ENCODE results near the gene CDX1.
A peak's percentile ranks its signal among the peaks of the same experiment; 100 is the strongest.

CDX1 gene

DNA sequence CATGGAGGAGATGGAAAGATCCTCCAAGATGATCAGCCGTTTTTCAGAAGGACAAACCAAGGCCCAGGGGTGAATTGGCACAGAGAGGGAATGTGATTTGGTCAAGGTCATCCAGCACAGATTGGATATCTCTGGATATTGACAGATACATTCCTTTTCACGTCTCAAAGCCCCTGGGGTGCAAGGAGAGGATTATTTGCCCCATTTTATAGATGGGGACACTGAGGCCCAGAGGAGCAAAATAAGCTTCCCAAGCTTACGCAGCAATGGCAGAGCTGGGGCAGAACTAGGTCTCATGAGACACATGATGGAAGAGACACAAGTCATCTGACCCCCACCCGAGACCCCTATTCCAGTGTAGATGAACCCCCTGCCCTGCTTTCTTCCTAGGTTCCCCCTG is 10.0 kb upstream of the CDX1 start:
- H3K4me3 ChIP-seq (ENCODE audit: control insufficient read depth, low read depth, low read length) = no peak overlapping the region
- TF ChIP-seq, protein P1, sequence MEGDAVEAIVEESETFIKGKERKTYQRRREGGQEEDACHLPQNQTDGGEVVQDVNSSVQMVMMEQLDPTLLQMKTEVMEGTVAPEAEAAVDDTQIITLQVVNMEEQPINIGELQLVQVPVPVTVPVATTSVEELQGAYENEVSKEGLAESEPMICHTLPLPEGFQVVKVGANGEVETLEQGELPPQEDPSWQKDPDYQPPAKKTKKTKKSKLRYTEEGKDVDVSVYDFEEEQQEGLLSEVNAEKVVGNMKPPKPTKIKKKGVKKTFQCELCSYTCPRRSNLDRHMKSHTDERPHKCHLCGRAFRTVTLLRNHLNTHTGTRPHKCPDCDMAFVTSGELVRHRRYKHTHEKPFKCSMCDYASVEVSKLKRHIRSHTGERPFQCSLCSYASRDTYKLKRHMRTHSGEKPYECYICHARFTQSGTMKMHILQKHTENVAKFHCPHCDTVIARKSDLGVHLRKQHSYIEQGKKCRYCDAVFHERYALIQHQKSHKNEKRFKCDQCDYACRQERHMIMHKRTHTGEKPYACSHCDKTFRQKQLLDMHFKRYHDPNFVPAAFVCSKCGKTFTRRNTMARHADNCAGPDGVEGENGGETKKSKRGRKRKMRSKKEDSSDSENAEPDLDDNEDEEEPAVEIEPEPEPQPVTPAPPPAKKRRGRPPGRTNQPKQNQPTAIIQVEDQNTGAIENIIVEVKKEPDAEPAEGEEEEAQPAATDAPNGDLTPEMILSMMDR (conservative IDR thresholded peaks at IDR 0.05; ENCODE audit: control insufficient read depth, insufficient read depth, low read depth, low read length) = no peak
- no peak for DNase-seq (ENCODE audit: low read depth)

GRCh38 chr5:150157168-150157567 is 9.4 kb upstream of the CDX1 start:
- no peak for DNase-seq (ENCODE audit: low read depth)
- TF ChIP-seq, protein P1 (conservative IDR thresholded peaks at IDR 0.05; ENCODE audit: control insufficient read depth, insufficient read depth, low read depth, low read length) = no peak

GRCh38 chr5:150158170-150158949 is 8.2 kb upstream of the CDX1 start:
- H3K4me3 ChIP-seq (ENCODE audit: control insufficient read depth, low read depth, low read length) = no peak overlapping the region
- DNase-seq (ENCODE audit: low read depth) = peak; percentile 72
- TF ChIP-seq, protein P1 (conservative IDR thresholded peaks at IDR 0.05; ENCODE audit: control insufficient read depth, insufficient read depth, low read depth, low read length) = no peak

More at GRCh38 chr5:150157168-150157567, 9.4 kb upstream of the CDX1 start:
- no peak overlapping the region for H3K4me3 ChIP-seq (ENCODE audit: control insufficient read depth, low read depth, low read length)

DNA sequence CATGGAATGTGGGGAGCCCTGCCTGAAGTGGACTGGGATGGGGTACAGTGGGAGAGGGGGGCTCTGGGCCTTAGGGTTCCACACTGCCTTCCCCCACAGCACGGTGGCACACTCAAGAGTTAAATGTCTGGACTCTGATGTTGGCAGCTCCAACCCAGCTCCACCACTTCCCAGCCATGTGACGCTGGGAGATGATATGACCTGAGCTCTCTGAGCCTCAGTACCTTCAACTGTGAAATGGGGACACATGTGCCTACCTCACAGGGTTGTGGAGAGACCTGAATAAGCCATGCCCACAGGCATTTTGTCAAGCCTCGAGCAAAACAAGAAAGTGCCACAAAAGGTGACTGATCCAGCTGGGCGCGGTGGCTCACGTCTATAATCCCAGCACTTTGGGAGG is 7.5 kb upstream of the CDX1 start:
- no peak overlapping the region for H3K4me3 ChIP-seq (ENCODE audit: control insufficient read depth, low read depth, low read length)
- TF ChIP-seq, protein P1 (conservative IDR thresholded peaks at IDR 0.05; ENCODE audit: control insufficient read depth, insufficient read depth, low read depth, low read length) = no peak

DNA sequence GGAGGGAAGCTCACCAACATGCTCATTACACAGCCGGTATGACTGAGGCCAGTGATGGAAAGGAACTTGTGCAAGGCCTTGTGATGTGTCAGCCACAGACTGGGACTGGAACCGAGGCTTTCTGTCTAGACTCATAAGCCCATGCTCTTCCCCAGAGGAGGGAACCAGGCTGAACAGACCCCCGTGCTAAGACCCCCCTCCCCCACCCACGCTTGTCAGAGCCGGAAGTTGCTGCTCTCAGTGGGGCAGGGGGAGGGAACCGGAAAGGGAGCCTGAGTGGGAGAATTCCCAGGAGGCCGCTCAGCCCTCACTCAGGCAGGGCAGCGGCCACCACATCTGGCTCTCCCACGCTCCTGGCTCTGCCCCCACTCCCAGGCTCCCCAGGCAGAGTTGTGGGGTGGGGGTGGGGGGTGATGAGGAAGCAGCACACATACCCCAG is 6.8 kb upstream of the CDX1 start:
- no peak overlapping the region for H3K4me3 ChIP-seq (ENCODE audit: control insufficient read depth, low read depth, low read length)
- TF ChIP-seq, protein P1 (conservative IDR thresholded peaks at IDR 0.05; ENCODE audit: control insufficient read depth, insufficient read depth, low read depth, low read length) = no peak
- peak; percentile 92 for DNase-seq (ENCODE audit: low read depth)

More for the DNA sequence above, 7.5 kb upstream of the CDX1 start:
- DNase-seq (ENCODE audit: low read depth) = no peak

DNA sequence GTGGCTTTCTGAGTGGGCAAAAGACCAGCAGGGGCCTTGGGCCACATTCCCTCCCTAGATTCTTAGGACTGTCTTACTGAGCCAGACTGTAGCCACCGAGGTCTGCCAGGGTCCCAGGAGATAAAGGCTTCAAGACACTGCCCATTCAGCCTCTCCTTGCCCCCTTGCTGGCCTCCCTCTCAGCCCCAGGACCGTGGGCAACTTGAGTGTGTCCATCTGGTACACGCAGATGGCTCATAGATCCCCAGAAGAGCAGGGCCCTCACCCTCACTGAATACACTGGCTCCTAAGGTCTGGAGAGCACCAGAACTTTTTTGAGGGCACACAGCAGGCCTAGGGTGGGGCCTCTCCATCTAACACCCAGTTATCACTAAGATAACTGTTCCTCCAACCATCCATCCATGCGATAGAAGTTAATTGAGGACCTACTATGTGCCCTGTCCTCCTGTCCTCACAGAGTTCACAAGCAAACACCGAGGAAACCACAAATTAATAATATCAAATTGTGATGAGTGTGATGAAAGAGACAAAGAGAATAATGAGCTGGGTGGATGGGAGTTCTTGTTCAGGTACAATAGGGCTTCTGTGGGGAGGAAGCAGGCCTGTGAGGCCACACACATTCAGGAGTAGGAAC is 6.0 kb upstream of the CDX1 start:
- TF ChIP-seq, protein P1 (conservative IDR thresholded peaks at IDR 0.05; ENCODE audit: control insufficient read depth, insufficient read depth, low read depth, low read length) = no peak
- H3K4me3 ChIP-seq (ENCODE audit: control insufficient read depth, low read depth, low read length) = no peak overlapping the region
- DNase-seq (ENCODE audit: low read depth) = no peak

Measured in fibroblast of mammary gland (primary cell).